Hematopoietic multipotent progenitor cell treated with erythropoietin and hydrocortisone succinate and interleukin-3 and kit ligand, for 17 days (in vitro differentiated cells): Measurements from ENCODE around the gene GPX1.

Source experiments
- DNase-seq: peaks from one replicate; pipeline ENCODE4 v3.0.0-alpha.2; 2015; ENCODE audit warnings: low spot score

GPX1 gene

GRCh38 chr3:49311283-49311682, 46.9 kb downstream of the GPX1 start:
- no peak for DNase-seq

GRCh38 chr3:49310677-49311076, 47.5 kb downstream of the GPX1 start:
- no peak for DNase-seq
